Measurements from ENCODE around the gene TMPO. TPM values are rescaled to one million over a fixed set of nuclear protein-coding genes. Genes with fewer than 3 reads are reported as not detected.

TMPO gene
- total and polyA plus RNA-seq, 2 experiments from 2014 or later, result 75.5 to 256 TPM

- TF ChIP-seq ZNF462 (CRISPR knock-in tag; IDR thresholded peaks at IDR 0.05), result no peak
- no peak for TF ChIP-seq ZNF331 (CRISPR knock-in tag; IDR thresholded peaks at IDR 0.05; ENCODE audit: low read depth)
- TF ChIP-seq EZH2phosphoT487 (IDR thresholded peaks at IDR 0.05; ENCODE audit: unreplicated experiment), result no peak
- TF ChIP-seq ETS1 (IDR thresholded peaks at IDR 0.05), result no peak
- no peak for TF ChIP-seq EZH2 (IDR thresholded peaks at IDR 0.05; ENCODE audit: low read depth, unreplicated experiment)
- TF ChIP-seq STAT1 (IDR thresholded peaks at IDR 0.05; ENCODE audit: unreplicated experiment), result no peak
- no peak for TF ChIP-seq NANOG (IDR thresholded peaks at IDR 0.05; ENCODE audit: borderline replicate concordance)
- TF ChIP-seq JUNB (IDR thresholded peaks at IDR 0.05; ENCODE audit: unreplicated experiment), result no peak
- TF ChIP-seq POLR2AphosphoS5 (IDR thresholded peaks at IDR 0.05; ENCODE audit: low read depth), result no peak
- TF ChIP-seq CTCF (conservative IDR thresholded peaks at IDR 0.05; ENCODE audit: low read depth in 2 of 2), result no peak
- no peak for TF ChIP-seq REST (IDR thresholded peaks at IDR 0.05; ENCODE audit: unreplicated experiment)
- TF ChIP-seq ZNF114 (CRISPR knock-in tag; IDR thresholded peaks at IDR 0.05), result no peak
- Histone ChIP-seq H3K27ac (ENCODE audit: low read depth) (peak overlapping the region; percentile 35; the same call in 1 of the 2 replicates), H3K4me2 (no peak overlapping the region), H3K79me2 (replicated peaks; ENCODE audit: insufficient read depth) (peaks cover 46% of the 10 kb centered on the region), H4K20me1 (replicated peaks; ENCODE audit: insufficient read depth) (peaks cover 21% of the 10 kb centered on the region), H3K36me3 (ENCODE audit: insufficient read depth) (peaks cover 54% of the 10 kb centered on the region), H3K4me1 (ENCODE audit: insufficient read depth) (no peaks in the 10 kb centered on the region), H2AFZ (no peak overlapping the region), H3K27me3 (ENCODE audit: insufficient read depth) (no peaks in the 10 kb centered on the region), H3K4me3 (no peak overlapping the region), H3F3A (replicated peaks; ENCODE audit: low read depth) (peaks cover 3% of the 10 kb centered on the region; the same call in 1 of the 2 replicates), H3K9me2 (ENCODE audit: insufficient read depth) (no peaks in the 10 kb centered on the region)
- no peak overlapping the region for H3K27ac Mint-ChIP-seq
- no peak overlapping the region for H3K4me3 Mint-ChIP-seq
- no peak for DNase-seq (ENCODE audit: low spot score)
- no peaks in the 10 kb centered on the region for H3K27me3 Mint-ChIP-seq (ENCODE audit: insufficient read depth, low read depth, poor library complexity)
- ATAC-seq, result no peak
- H3K4me1 Mint-ChIP-seq, result peaks cover 12% of the 10 kb centered on the region; the same call in 2 of the 3 replicates
- peaks cover 78% of the 10 kb centered on the region for H3K36me3 Mint-ChIP-seq (ENCODE audit: low read depth)
- H3K9me3 Mint-ChIP-seq, result no peaks in the 10 kb centered on the region
Measured at GRCh38 chr12:98544751-98545150, 29.4 kb downstream of the TMPO start.

Data from GM23338 (cell line).